Cardiac muscle cell (in vitro differentiated cells and primary cell): ENCODE data around the gene FBXW4. TPM values are rescaled to one million over a fixed set of nuclear protein-coding genes. Genes with fewer than 3 reads are reported as not detected.

ENCODE experiments used
- DNase-seq, 2 donors: peaks; one replicate each; pipeline versions ENCODE4 v3.0.0 to v3.0.0-alpha.2; 2010 to 2017; ENCODE audit warnings: low read depth in 1 of 2, low spot score in 1 of 2
- H3K27ac ChIP-seq: fragments of 200-600 bp; sonication (generic); 2 replicates; pipeline ENCODE4 v1.5.1; 2016
- H3K27me3 ChIP-seq: fragments of 200-600 bp; sonication (generic); 2 replicates; pipeline ENCODE4 v1.6.0; 2016; ENCODE audit warnings: control low read depth
- H3K36me3 ChIP-seq: fragments of 200-600 bp; sonication (generic); 2 replicates; pipeline ENCODE4 v1.5.1; 2016; ENCODE audit warnings: control low read depth
- H3K4me1 ChIP-seq: fragments of 200-600 bp; sonication (generic); 2 replicates; pipeline ENCODE4 v1.8.1; 2017; ENCODE audit warnings: low read depth, mild to moderate bottlenecking, mixed run types
- H3K4me3 ChIP-seq: fragments of 200-600 bp; sonication (generic); 2 replicates; pipeline ENCODE4 v1.5.1; 2016; ENCODE audit warnings: mild to moderate bottlenecking
- H3K9me3 ChIP-seq: fragments of 200-600 bp; sonication (generic); 2 replicates; pipeline ENCODE4 v1.5.1; 2017; ENCODE audit warnings: low read depth, mild to moderate bottlenecking, control low read depth
- polyA plus RNA-seq: library from polyadenylated mRNA; unstranded; fragments of >200 nt; fragmentation: Nextera tagmentation; extraction: Ambion mirVana; gene quantifications from 2 replicates; pipeline ENCODE4 v1.2.1, GENCODE V29; 2016
- total RNA-seq: library from RNA; depleted of rRNA; stranded (reverse); fragments of >200 nt; gene quantifications from 2 replicates; pipeline ENCODE4 v1.2.3, GENCODE V29; 2016
- TF ChIP-seq, protein P1 (sequence below): IDR thresholded peaks from 2 replicates; pipeline ENCODE4 v1.5.1; 2012; ENCODE audit warnings: low read depth, mild to moderate bottlenecking, low read length

Gene FBXW4
- total and polyA plus RNA-seq, 2 experiments from 2014 or later = 19.6 to 72.0 TPM

DNA sequence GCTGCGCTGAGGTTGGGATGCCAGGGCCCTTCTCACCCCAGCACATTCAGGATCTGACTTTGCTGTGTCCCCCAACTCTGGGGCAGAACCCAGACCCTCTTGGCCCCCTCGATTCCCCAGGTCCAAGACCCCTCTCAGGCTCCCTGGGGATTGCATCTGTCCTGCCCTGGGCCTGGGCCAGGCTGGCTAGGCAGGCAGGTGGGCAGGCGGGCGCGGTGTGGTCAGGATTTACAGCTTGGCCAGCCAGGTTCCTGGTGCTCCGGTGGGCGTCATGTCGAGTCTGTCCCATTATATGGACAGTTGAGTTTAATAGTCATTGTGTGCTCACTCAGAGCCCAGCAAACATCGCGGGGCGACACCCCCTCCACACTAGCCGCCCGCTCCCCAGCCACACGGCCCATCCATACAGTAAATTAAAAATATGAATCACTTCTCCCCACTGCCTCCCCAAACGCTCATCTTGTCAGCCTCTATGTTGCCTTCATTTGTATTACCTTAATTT lies 130.4 kb downstream of the FBXW4 start:
- H3K27ac ChIP-seq = no peak overlapping the region
- peaks cover 3% of the 10 kb centered on the region for H3K27me3 ChIP-seq
- no peak for DNase-seq

DNA sequence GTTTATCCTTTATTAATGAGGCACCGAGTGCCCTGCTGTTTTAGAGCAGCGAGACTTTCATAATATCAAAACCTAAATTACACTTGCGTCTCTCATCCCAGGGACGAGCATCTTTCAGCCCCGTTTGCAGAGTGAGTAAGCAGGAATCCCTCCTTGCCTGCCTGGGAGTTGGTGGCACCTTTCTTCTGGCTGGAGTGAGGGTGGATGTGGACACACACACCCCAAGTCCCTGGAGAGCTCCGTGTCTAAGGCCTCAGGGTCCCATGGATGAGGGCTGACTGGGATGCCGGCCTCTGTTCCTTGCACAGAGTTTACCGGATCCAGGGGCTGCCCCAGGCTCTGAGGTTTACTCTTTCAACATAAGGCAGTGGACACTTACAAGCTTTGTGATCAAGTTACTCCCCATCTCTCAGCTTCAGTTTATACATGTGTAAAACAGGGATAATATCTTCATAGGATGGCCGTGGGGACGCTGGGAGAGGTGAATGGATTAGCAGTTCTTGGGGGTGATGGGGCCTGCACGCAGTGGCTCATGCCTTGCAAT lies 131.4 kb downstream of the FBXW4 start:
- DNase-seq = no peak
- Histone ChIP-seq H3K27ac (no peak overlapping the region), H3K4me3 (no peak overlapping the region), H3K27me3 (peaks cover under 1% of the 10 kb centered on the region), H3K36me3 (no peaks in the 10 kb centered on the region), H3K4me1 (no peaks in the 10 kb centered on the region), H3K9me3 (no peaks in the 10 kb centered on the region)
- TF ChIP-seq, protein P1, sequence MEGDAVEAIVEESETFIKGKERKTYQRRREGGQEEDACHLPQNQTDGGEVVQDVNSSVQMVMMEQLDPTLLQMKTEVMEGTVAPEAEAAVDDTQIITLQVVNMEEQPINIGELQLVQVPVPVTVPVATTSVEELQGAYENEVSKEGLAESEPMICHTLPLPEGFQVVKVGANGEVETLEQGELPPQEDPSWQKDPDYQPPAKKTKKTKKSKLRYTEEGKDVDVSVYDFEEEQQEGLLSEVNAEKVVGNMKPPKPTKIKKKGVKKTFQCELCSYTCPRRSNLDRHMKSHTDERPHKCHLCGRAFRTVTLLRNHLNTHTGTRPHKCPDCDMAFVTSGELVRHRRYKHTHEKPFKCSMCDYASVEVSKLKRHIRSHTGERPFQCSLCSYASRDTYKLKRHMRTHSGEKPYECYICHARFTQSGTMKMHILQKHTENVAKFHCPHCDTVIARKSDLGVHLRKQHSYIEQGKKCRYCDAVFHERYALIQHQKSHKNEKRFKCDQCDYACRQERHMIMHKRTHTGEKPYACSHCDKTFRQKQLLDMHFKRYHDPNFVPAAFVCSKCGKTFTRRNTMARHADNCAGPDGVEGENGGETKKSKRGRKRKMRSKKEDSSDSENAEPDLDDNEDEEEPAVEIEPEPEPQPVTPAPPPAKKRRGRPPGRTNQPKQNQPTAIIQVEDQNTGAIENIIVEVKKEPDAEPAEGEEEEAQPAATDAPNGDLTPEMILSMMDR = no peak

More for the DNA sequence above, 130.4 kb downstream of the FBXW4 start:
- TF ChIP-seq, protein P1 = no peak
- Histone ChIP-seq H3K9me3 (no peaks in the 10 kb centered on the region), H3K4me3 (no peak overlapping the region), H3K36me3 (no peaks in the 10 kb centered on the region), H3K4me1 (no peaks in the 10 kb centered on the region)

- H3K36me3 ChIP-seq = no peaks in the 10 kb centered on the region
- DNase-seq = no peak
Observed at GRCh38 chr10:101563007-101563406, 132.0 kb downstream of the FBXW4 start.

GRCh38 chr10:101562231-101562630 lies 132.7 kb downstream of the FBXW4 start:
- TF ChIP-seq, protein P1 = no peak
- no peak for DNase-seq
- no peak overlapping the region for H3K27ac ChIP-seq
- no peaks in the 10 kb centered on the region for H3K27me3 ChIP-seq
- no peaks in the 10 kb centered on the region for H3K4me1 ChIP-seq
- no peak overlapping the region for H3K4me3 ChIP-seq
- H3K36me3 ChIP-seq = no peaks in the 10 kb centered on the region
- no peaks in the 10 kb centered on the region for H3K9me3 ChIP-seq

More at GRCh38 chr10:101563007-101563406, 132.0 kb downstream of the FBXW4 start:
- H3K4me1 ChIP-seq = no peaks in the 10 kb centered on the region
- no peak overlapping the region for H3K27ac ChIP-seq
- H3K27me3 ChIP-seq = no peaks in the 10 kb centered on the region
- TF ChIP-seq, protein P1 = no peak
- H3K9me3 ChIP-seq = no peaks in the 10 kb centered on the region
- H3K4me3 ChIP-seq = no peak overlapping the region

GRCh38 chr10:101561068-101561915 lies 133.7 kb downstream of the FBXW4 start:
- no peak for DNase-seq
- Histone ChIP-seq H3K4me1 (no peaks in the 10 kb centered on the region), H3K36me3 (no peaks in the 10 kb centered on the region), H3K27me3 (no peaks in the 10 kb centered on the region), H3K27ac (no peak overlapping the region), H3K9me3 (no peaks in the 10 kb centered on the region), H3K4me3 (no peak overlapping the region)
- TF ChIP-seq, protein P1 = no peak

Other genes starting within 250 kb of the FBXW4 start
- 27.6 and 28.0 TPM in 2 replicates for gene POLL, start 106.9 kb downstream of the FBXW4 start, total RNA-seq
- gene POLL, start 106.9 kb downstream of the FBXW4 start, polyA plus RNA-seq = 41.7 and 43.0 TPM in 2 replicates
- 120 and 257 TPM in 2 replicates for gene DPCD, start 106.8 kb downstream of the FBXW4 start, total RNA-seq
- 146 and 161 TPM in 2 replicates for gene DPCD, start 106.8 kb downstream of the FBXW4 start, polyA plus RNA-seq
- gene FGF8, start 80.9 kb upstream of the FBXW4 start, total RNA-seq = 5.7 and 12.8 TPM in 2 replicates
- gene FGF8, start 80.9 kb upstream of the FBXW4 start, polyA plus RNA-seq = 1.8 and 3.1 TPM in 2 replicates
- gene NPM3, start 88.3 kb upstream of the FBXW4 start, total RNA-seq = 78.9 and 92.6 TPM in 2 replicates
- gene NPM3, start 88.3 kb upstream of the FBXW4 start, polyA plus RNA-seq = 8.1 and 14.6 TPM in 2 replicates
- gene OGA, start 123.3 kb upstream of the FBXW4 start, total RNA-seq = 51.8 and 98.1 TPM in 2 replicates
- 56.4 and 95.2 TPM in 2 replicates for gene OGA, start 123.3 kb upstream of the FBXW4 start, polyA plus RNA-seq
- gene KCNIP2, start 148.6 kb upstream of the FBXW4 start, total RNA-seq = 38.4 and 63.6 TPM in 2 replicates
- gene KCNIP2, start 148.6 kb upstream of the FBXW4 start, polyA plus RNA-seq = 35.7 and 47.5 TPM in 2 replicates